Measurements from ENCODE around the gene SEMA3D.

SEMA3D gene

DNA sequence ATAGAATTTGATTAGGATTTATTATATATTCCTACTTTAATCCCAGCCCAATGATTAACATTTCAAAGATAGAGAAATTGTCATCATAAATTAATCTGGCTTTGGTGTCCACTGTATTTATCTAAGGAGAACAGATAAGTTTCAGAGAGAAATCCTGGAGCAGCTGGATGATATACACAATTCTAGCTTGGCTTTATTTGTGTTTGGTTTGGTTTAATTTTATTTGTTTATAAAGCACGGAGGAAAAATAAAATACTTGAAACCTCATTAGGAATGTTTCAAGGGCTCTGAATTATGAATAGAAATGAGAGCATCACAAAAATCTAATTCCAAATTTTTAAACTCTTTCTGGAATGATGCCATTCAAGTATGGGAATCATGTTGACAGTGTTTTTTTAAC, 42.1 kb downstream of the SEMA3D start:
- no peak overlapping the region for H3K4me3 Mint-ChIP-seq
- no peaks in the 10 kb centered on the region for H3K9me3 Mint-ChIP-seq
- H3K4me1 Mint-ChIP-seq = peaks cover 8% of the 10 kb centered on the region
- TF ChIP-seq CTCF (IDR thresholded peaks at IDR 0.05; ENCODE audit: unreplicated experiment in 3 of 3) = no peak
- H3K27me3 Mint-ChIP-seq (ENCODE audit: low read depth) = no peaks in the 10 kb centered on the region
- peak overlapping the region in 2 of 3 experiments; percentile 55 to 59 for H3K27ac Mint-ChIP-seq
- H3K36me3 Mint-ChIP-seq (ENCODE audit: low read depth) = peaks cover 6% of the 10 kb centered on the region

DNA sequence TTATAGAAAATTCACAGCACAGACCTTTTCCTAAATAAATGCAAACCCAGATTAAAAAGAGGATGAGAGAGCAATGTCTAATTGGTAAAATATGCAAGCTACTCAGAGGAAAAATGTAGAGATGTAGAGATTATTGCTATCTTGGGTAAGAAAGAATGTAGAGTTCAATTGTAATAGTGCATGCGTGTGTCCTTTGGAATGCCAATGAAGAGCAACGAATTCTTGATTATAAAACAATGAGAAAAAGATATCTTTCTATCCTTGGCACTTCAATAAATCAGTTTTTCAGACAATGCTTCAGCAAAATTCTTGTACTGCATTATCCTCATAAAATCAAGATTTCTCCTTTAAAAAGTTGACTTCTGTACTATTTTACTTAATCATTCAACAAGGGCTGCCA, 50.9 kb downstream of the SEMA3D start:
- H3K36me3 Mint-ChIP-seq (ENCODE audit: low read depth) = peaks cover 7% of the 10 kb centered on the region
- no peak overlapping the region for H3K4me3 Mint-ChIP-seq
- H3K4me1 Mint-ChIP-seq = no peaks in the 10 kb centered on the region
- no peak for TF ChIP-seq CTCF (IDR thresholded peaks at IDR 0.05; ENCODE audit: unreplicated experiment in 3 of 3)
- H3K9me3 Mint-ChIP-seq = no peaks in the 10 kb centered on the region
- no peak overlapping the region for H3K27ac Mint-ChIP-seq
- no peaks in the 10 kb centered on the region for H3K27me3 Mint-ChIP-seq (ENCODE audit: low read depth)

DNA sequence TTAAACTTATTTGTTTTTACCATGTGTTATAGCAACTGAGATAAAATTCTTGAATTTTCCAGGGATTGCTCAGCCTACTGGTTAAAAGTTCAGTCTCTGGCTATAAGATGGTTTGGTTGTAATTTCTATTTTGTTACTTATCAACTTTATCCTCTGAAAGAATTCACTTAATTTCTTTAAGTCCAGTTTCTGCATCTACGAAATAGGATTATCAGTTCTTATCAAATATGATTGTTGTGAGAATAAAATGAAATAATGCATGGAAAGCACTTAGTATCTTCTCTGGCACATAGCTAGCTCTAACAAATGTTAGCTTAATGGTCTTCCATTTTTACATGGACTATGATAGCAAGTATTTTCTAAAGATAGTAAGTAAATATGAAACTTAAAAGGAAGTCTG, 53.3 kb downstream of the SEMA3D start:
- Mint-ChIP-seq H3K27ac (peak overlapping the region in 1 of 3 experiments; percentile 19), H3K36me3 (ENCODE audit: low read depth) (peaks cover 3% of the 10 kb centered on the region), H3K27me3 (ENCODE audit: low read depth) (no peaks in the 10 kb centered on the region), H3K4me3 (no peak overlapping the region), H3K9me3 (no peaks in the 10 kb centered on the region), H3K4me1 (no peaks in the 10 kb centered on the region)
- no peak for TF ChIP-seq CTCF (IDR thresholded peaks at IDR 0.05; ENCODE audit: unreplicated experiment in 3 of 3)

- no peak for TF ChIP-seq CTCF (IDR thresholded peaks at IDR 0.05; ENCODE audit: unreplicated experiment in 3 of 3)
- no peaks in the 10 kb centered on the region for H3K27me3 Mint-ChIP-seq (ENCODE audit: low read depth)
- no peak overlapping the region for H3K4me3 Mint-ChIP-seq
- H3K36me3 Mint-ChIP-seq (ENCODE audit: low read depth) = peaks cover 3% of the 10 kb centered on the region
- H3K9me3 Mint-ChIP-seq = no peaks in the 10 kb centered on the region
- H3K27ac Mint-ChIP-seq = no peak overlapping the region
- no peaks in the 10 kb centered on the region for H3K4me1 Mint-ChIP-seq
Measured at GRCh38 chr7:85133006-85133405, 53.9 kb downstream of the SEMA3D start.

DNA sequence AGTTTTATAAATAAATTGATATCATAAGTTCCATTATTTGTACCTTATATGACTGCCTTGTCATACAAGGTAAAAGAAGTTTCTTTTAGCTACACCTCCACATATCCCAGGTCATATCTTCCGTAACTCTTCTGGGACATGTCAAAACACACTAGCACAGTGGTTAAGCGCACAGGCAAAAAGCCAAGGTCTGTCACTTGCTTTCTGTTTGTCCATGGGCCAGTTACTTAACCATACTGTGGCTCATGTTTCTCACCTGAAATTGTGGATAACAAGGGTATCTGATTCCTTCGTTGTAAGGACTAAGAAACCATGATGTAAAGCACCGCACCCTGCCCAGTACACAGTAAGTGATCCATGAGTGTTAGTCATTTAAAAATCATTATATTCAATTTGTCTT, 56.2 kb downstream of the SEMA3D start:
- Mint-ChIP-seq H3K4me3 (no peak overlapping the region), H3K9me3 (no peaks in the 10 kb centered on the region), H3K27me3 (ENCODE audit: low read depth) (no peaks in the 10 kb centered on the region), H3K27ac (no peak overlapping the region), H3K36me3 (ENCODE audit: low read depth) (no peaks in the 10 kb centered on the region), H3K4me1 (peaks cover 7% of the 10 kb centered on the region)
- no peak for TF ChIP-seq CTCF (IDR thresholded peaks at IDR 0.05; ENCODE audit: unreplicated experiment in 3 of 3)

DNA sequence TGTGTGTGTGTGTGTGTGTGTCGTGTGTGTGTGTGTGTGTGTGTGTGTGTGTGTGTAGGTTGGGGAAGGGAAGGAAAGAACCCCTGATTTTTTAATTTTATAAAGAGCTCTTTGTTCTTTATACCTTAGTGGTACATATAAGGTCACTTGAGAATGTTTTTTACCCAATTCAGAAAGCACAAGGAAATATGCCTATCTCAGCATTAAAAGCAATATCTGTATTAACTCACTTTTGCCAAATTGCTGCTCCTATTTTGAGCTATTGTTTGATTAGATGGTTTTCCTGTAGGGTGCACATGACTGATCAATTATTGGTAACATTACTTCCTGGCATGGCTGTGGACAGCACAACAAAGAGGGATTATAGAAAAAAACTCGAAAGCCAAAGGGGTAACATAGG, 60.5 kb downstream of the SEMA3D start:
- Mint-ChIP-seq H3K4me1 (peaks cover 16% of the 10 kb centered on the region), H3K9me3 (no peaks in the 10 kb centered on the region), H3K36me3 (ENCODE audit: low read depth) (peaks cover 4% of the 10 kb centered on the region)

More for the DNA sequence above, 60.5 kb downstream of the SEMA3D start:
- H3K4me3 Mint-ChIP-seq = no peak overlapping the region
- no peak for TF ChIP-seq CTCF (IDR thresholded peaks at IDR 0.05; ENCODE audit: unreplicated experiment in 3 of 3)
- peak overlapping the region; percentile 39 to 85 (median 69) for H3K27ac Mint-ChIP-seq
- H3K27me3 Mint-ChIP-seq (ENCODE audit: low read depth) = no peaks in the 10 kb centered on the region

All from nephron (organoid).